Ovary (tissue), 9 donors: Measurements from ENCODE around the gene FRMD1. TPM values are rescaled to one million over a fixed set of nuclear protein-coding genes. Genes with fewer than 3 reads are reported as not detected.

Experiments used
- DNase-seq, 5 donors: peaks; one replicate each; pipeline ENCODE4 v3.0.0-alpha.2; 2019 to 2020
- H3K27ac ChIP-seq, 2 donors: fragments of 200-600 bp; one replicate each; pipeline versions ENCODE4 v1.5.1 to v1.8.0; 2019 to 2022
- H3K27me3 ChIP-seq: fragments of 200-600 bp; one replicate; pipeline ENCODE4 v1.8.0; 2022
- H3K36me3 ChIP-seq: fragments of 200-600 bp; sonication (generic); one replicate; pipeline ENCODE4 v1.5.1; 2019
- H3K4me1 ChIP-seq: one replicate; pipeline ENCODE4 v1.8.1; 2013; ENCODE audit warnings: mild to moderate bottlenecking, moderate library complexity; ENCODE audit not compliant: insufficient read depth
- H3K4me3 ChIP-seq: fragments of 200-600 bp; sonication (generic); one replicate; pipeline ENCODE4 v1.5.1; 2017
- H3K9me3 ChIP-seq, 2 donors: fragments of 200-600 bp in 1 of 2; sonication (generic) in 1 of 2; one replicate each; pipeline versions ENCODE4 v1.5.1 to v1.8.1; 2013 to 2019; ENCODE audit warnings: mild to moderate bottlenecking in 1 of 2, moderate library complexity in 1 of 2
- EP300 ChIP-seq: sonication (generic); formaldehyde crosslinking; IDR thresholded peaks from one replicate; pipeline ENCODE4 v1.6.1; 2017; ENCODE audit warnings: antibody characterized with exemption
- POLR2A ChIP-seq: fragments of 450-650 bp; IDR thresholded peaks from one replicate; pipeline ENCODE4 v1.6.1; 2017; ENCODE audit warnings: antibody characterized with exemption, mild to moderate bottlenecking, moderate library complexity
- WGBS, 3 donors: extraction: QIAGEN DNeasy Blood & Tissue Kit in 1 of 3; methylation state at CpG; one replicate each; pipeline versions ENCODE4 v1.1.5 to v1.1.7; 2013 to 2017; 5-methylcytosine and 5-hydroxymethylcytosine counted together
- intact Hi-C, 4 donors: fragments of 100-400 bp; cut with DNase I; formaldehyde crosslinking; loops; one replicate each; pipeline versions ENCODE4 v1.11.0 to v1.15.1; 2022 to 2023
- polyA plus RNA-seq, 2 donors: library from polyadenylated mRNA; stranded (reverse); fragments of 200-250 nt in 1 of 2; fragments of 350-450 nt in 1 of 2; fragmentation: Illumina TruSeq in 1 of 2; extraction: RNeasy Lipid Tissue Mini Kit (QIAGEN cat#74804) in 1 of 2; gene quantifications; one replicate each; pipeline ENCODE4 v1.2.3, GENCODE V29; 2013 to 2014
- total RNA-seq, 7 donors: library from RNA; depleted of rRNA in 2 of 7; stranded (reverse); fragments of >200 nt in 2 of 7; fragmentation: NEBNext Ultra II Directional in 3 of 7; extraction: Animal tissue kit (Norgen Biotek cat#: 25700) in 3 of 7; gene quantifications; one replicate each; pipeline versions ENCODE4 v1.1.0 to v1.2.4, GENCODE V29; 2016 to 2023
- TF ChIP-seq, protein P1 (sequence below), 3 donors: fragments of 450-650 bp in 2 of 3; fragments of 200-600 bp in 1 of 3; IDR thresholded peaks; one replicate each; pipeline versions ENCODE4 v1.5.1 to v1.8.0; 2016 to 2022; ENCODE audit warnings: antibody characterized with exemption in 3 of 3, mild to moderate bottlenecking in 1 of 3
- donor health status: DM: no; HTN: no; CAD: no; lungs with moderate emphysema.
- donor health status: DM: no; HTN: no; CAD: no.
- donor health status: Bipolar disorder and iron deficiency.
- donor health status: DM: yes; HTN: yes; CAD: no.
- donor health status: DM: no; HTN: no; CAD: no.
- donor health status: DM: yes; HTN: yes; CAD: no.

The FRMD1 gene
- total and polyA plus RNA-seq, 9 donors = 0.10 to 0.48 (median 0.31) TPM; not detected in 2

DNA sequence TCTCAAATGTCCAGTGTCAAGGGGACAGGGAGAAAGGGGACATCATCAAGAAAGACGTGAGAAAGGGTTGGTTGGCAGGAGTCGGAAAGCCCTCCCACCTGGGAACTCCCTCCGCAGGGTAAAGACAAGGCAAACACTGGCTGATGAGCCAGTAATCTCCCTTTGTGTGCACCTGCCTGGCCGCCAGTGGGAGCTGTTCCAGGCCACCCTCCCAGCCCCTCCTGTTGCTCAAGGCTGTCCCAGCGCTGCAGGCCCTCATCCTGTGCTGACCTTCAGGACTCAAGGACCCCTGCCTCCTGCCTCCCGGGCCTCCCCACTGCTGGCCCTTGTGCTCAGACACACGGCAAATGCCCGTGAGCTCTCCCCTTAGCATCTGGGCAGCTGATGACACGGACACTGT is 7.4 kb downstream of the FRMD1 start:
- H3K9me3 ChIP-seq = no peaks in the 10 kb centered on the region
- H3K27me3 ChIP-seq = no peaks in the 10 kb centered on the region
- H3K4me3 ChIP-seq = no peak overlapping the region
- no peaks in the 10 kb centered on the region for H3K36me3 ChIP-seq
- intact Hi-C loops = loop anchor here in 1 of 4 donors (2.0 kb wide), 1 partner anchor 45 kb away; no protein-coding TSS in a partner anchor
- no peak for DNase-seq
- TF ChIP-seq, protein P1, sequence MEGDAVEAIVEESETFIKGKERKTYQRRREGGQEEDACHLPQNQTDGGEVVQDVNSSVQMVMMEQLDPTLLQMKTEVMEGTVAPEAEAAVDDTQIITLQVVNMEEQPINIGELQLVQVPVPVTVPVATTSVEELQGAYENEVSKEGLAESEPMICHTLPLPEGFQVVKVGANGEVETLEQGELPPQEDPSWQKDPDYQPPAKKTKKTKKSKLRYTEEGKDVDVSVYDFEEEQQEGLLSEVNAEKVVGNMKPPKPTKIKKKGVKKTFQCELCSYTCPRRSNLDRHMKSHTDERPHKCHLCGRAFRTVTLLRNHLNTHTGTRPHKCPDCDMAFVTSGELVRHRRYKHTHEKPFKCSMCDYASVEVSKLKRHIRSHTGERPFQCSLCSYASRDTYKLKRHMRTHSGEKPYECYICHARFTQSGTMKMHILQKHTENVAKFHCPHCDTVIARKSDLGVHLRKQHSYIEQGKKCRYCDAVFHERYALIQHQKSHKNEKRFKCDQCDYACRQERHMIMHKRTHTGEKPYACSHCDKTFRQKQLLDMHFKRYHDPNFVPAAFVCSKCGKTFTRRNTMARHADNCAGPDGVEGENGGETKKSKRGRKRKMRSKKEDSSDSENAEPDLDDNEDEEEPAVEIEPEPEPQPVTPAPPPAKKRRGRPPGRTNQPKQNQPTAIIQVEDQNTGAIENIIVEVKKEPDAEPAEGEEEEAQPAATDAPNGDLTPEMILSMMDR (IDR thresholded peaks at IDR 0.05) = no peak
- TF ChIP-seq EP300 = no peak
- no peak for TF ChIP-seq POLR2A
- WGBS, 3 donors = 50 to 74% (median 54%) methylated on average over 9 of the region's 9 CpGs
- no peaks in the 10 kb centered on the region for H3K4me1 ChIP-seq
- H3K27ac ChIP-seq = no peak overlapping the region

- WGBS, 3 donors = 54 to 66% (median 62%) methylated on average over 7 of the region's 7 CpGs
- no peaks in the 10 kb centered on the region for H3K27me3 ChIP-seq
- H3K9me3 ChIP-seq = no peaks in the 10 kb centered on the region
- DNase-seq = no peak
- H3K27ac ChIP-seq = no peak overlapping the region
- no peak overlapping the region for H3K4me3 ChIP-seq
- no peak for TF ChIP-seq EP300
- TF ChIP-seq, protein P1 (IDR thresholded peaks at IDR 0.05) = no peak
- TF ChIP-seq POLR2A = no peak
- H3K4me1 ChIP-seq = no peaks in the 10 kb centered on the region
- intact Hi-C loops = no loop called here
- H3K36me3 ChIP-seq = no peaks in the 10 kb centered on the region
Observed at GRCh38 chr6:168070804-168071203, 8.2 kb downstream of the FRMD1 start.

- Histone ChIP-seq H3K36me3 (no peaks in the 10 kb centered on the region), H3K9me3 (no peaks in the 10 kb centered on the region), H3K4me1 (no peaks in the 10 kb centered on the region), H3K4me3 (no peak overlapping the region), H3K27me3 (no peaks in the 10 kb centered on the region), H3K27ac (no peak overlapping the region)
- no peak for TF ChIP-seq POLR2A
- TF ChIP-seq EP300 = no peak
- TF ChIP-seq, protein P1 (IDR thresholded peaks at IDR 0.05) = no peak
- 90 to 92% (median 90%) methylated on average over 24 of the region's 24 CpGs for WGBS, 3 donors
- intact Hi-C loops = loop anchor here in 1 of 4 donors (10.0 kb wide), 1 partner anchor 288 kb away; no protein-coding TSS in a partner anchor
- no peak for DNase-seq
Observed at GRCh38 chr6:168067081-168067759, 11.8 kb downstream of the FRMD1 start.

- no peaks in the 10 kb centered on the region for H3K27me3 ChIP-seq
- 90 to 92% (median 92%) methylated on average over 11 of the region's 11 CpGs for WGBS, 3 donors
Observed at GRCh38 chr6:168064226-168064807, 14.7 kb downstream of the FRMD1 start.

More at GRCh38 chr6:168064226-168064807, 14.7 kb downstream of the FRMD1 start:
- DNase-seq = no peak
- TF ChIP-seq, protein P1 (IDR thresholded peaks at IDR 0.05) = no peak
- TF ChIP-seq POLR2A = no peak
- TF ChIP-seq EP300 = no peak
- H3K27ac ChIP-seq = no peak overlapping the region
- H3K9me3 ChIP-seq = no peaks in the 10 kb centered on the region
- H3K36me3 ChIP-seq = no peaks in the 10 kb centered on the region
- H3K4me3 ChIP-seq = no peak overlapping the region
- intact Hi-C loops = loop anchor here in 2 of 4 donors (5.0 to 10.0 kb wide), 2 partner anchors 63 to 290 kb away; no protein-coding TSS in a partner anchor
- H3K4me1 ChIP-seq = no peaks in the 10 kb centered on the region
